CD4-positive, alpha-beta T cell (primary cell): ENCODE data around the gene RNF213. TPM values are rescaled to one million over a fixed set of nuclear protein-coding genes. Genes with fewer than 3 reads are reported as not detected.

Experiments used
- ATAC-seq: fragments of 200-7000 bp; cut with Tn5 transposase; one replicate; pipeline ENCODE4 v1.10.0; 2022; ENCODE audit warnings: mild to moderate bottlenecking; ENCODE audit not compliant: poor library complexity
- CTCF ChIA-PET: fragments of 350-600 bp; sonication (Branson Sonifier 250); formaldehyde crosslinking; loops from one replicate; lab custom pipeline; 2021; ENCODE audit warnings: antibody characterized with exemption, inconsistent platforms; lab: Charles Lee
- POLR2A ChIA-PET: fragments of 350-600 bp; sonication (Branson Sonifier 250); formaldehyde crosslinking; loops from one replicate; lab custom pipeline; 2021; ENCODE audit warnings: antibody characterized with exemption, inconsistent platforms; lab: Charles Lee
- DNase-seq, 14 experiments: peaks; one replicate each; pipeline ENCODE4 v3.0.0-alpha.2; 2013 to 2020; ENCODE audit warnings: mixed read lengths in 2 of 14
- H3K27ac ChIP-seq, 2 donors: one replicate each; pipeline versions ENCODE4 v1.5.1 to v1.7.0; 2013; ENCODE audit warnings: low read length in 2 of 2, low read depth in 1 of 2, mild to moderate bottlenecking in 1 of 2
- H3K27me3 ChIP-seq, 2 experiments: 1 replicate in 1 of 2; 2 replicates in 1 of 2; pipeline versions ENCODE4 v1.6.1 to v1.7.0; 2013; ENCODE audit warnings: low read length in 2 of 2, control low read depth in 1 of 2, mild to moderate bottlenecking in 1 of 2, moderate library complexity in 1 of 2; ENCODE audit not compliant: insufficient read depth in 2 of 2, control insufficient read depth in 1 of 2
- H3K36me3 ChIP-seq: one replicate; pipeline ENCODE4 v1.6.1; 2013; ENCODE audit warnings: low read length, control low read depth; ENCODE audit not compliant: insufficient read depth
- H3K4me1 ChIP-seq: one replicate; pipeline ENCODE4 v1.6.1; 2013; ENCODE audit warnings: low read length, control low read depth; ENCODE audit not compliant: insufficient read depth
- H3K4me3 ChIP-seq: one replicate; pipeline ENCODE4 v1.5.1; 2013; ENCODE audit warnings: mild to moderate bottlenecking, low read length, moderate library complexity
- H3K9me3 ChIP-seq, 2 experiments: 1 replicate in 1 of 2; 2 replicates in 1 of 2; pipeline versions ENCODE4 v1.6.1 to v1.7.0; 2013; ENCODE audit warnings: low read length in 2 of 2, mild to moderate bottlenecking in 2 of 2, control low read depth in 1 of 2, moderate library complexity in 1 of 2; ENCODE audit not compliant: control insufficient read depth in 1 of 2, insufficient read depth in 1 of 2
- H3K27ac Mint-ChIP-seq: one replicate; pipeline ENCODE4 v1.8.0; 2020; ENCODE audit warnings: mixed read lengths
- H3K27me3 Mint-ChIP-seq: one replicate; pipeline ENCODE4 v1.8.0; 2021; ENCODE audit warnings: mixed read lengths
- H3K36me3 Mint-ChIP-seq: one replicate; pipeline ENCODE4 v1.8.0; 2021; ENCODE audit warnings: low read depth, mixed read lengths
- H3K4me1 Mint-ChIP-seq: one replicate; pipeline ENCODE4 v1.8.0; 2021; ENCODE audit warnings: low read depth, mixed read lengths
- H3K4me3 Mint-ChIP-seq: one replicate; pipeline ENCODE4 v1.8.0; 2020; ENCODE audit warnings: mild to moderate bottlenecking, mixed read lengths
- H3K9me3 Mint-ChIP-seq: one replicate; pipeline ENCODE4 v1.8.0; 2020; ENCODE audit warnings: mixed read lengths
- CTCF ChIP-seq: fragments of 200-600 bp; IDR thresholded peaks from one replicate; pipeline ENCODE4 v1.8.0; 2022; ENCODE audit warnings: antibody characterized with exemption, mild to moderate bottlenecking
- intact Hi-C, 2 experiments: fragments of 100-400 bp; cut with DNase I in 1 of 2; cut with micrococcal nuclease in 1 of 2; formaldehyde crosslinking; loops; one replicate each; pipeline versions ENCODE4 v1.15.1 to v1.9.0; 2023 to 2025; cut with DNase I, micrococcal nuclease
- total RNA-seq, 174 experiments: library from RNA in 2 of 174; stranded (reverse) in 2 of 174; gene quantifications; one replicate each; pipeline ENCODE4 v1.2.3 and lab custom pipeline; 2021 to 2026

The RNF213 gene
- total RNA-seq, 2 experiments from 2014 or later = 290 to 312 TPM

DNA sequence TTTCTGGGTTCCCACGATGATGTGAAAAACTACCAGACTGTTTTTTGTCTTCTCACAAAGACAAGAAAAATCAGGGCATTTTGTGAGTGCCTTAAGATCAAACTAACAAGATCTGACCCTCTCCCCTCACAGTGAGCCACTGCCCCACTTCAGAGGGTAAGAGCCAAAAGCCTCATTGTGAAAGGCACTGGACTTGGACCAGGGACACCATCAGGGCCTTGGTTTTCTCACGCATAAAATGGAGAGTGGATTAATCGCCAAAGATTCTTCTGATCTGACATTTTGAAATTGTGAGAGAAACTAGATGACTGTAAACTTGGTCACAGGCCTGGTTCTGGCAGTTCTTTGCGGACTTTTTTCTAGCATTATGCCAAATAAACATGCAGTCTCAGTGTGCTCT lies 133.3 kb downstream of the RNF213 start:
- Histone ChIP-seq H3K27ac (no peak overlapping the region), H3K27me3 (no peaks in the 10 kb centered on the region), H3K4me1 (peaks cover 5% of the 10 kb centered on the region), H3K9me3 (no peaks in the 10 kb centered on the region), H3K4me3 (no peak overlapping the region), H3K36me3 (peaks cover 69% of the 10 kb centered on the region)
- TF ChIP-seq CTCF = no peak
- DNase-seq (no peak), ATAC-seq (no peak)
- POLR2A ChIA-PET = no interaction called here
- no peaks in the 10 kb centered on the region for H3K27me3 Mint-ChIP-seq
- no peaks in the 10 kb centered on the region for H3K4me1 Mint-ChIP-seq
- H3K4me3 Mint-ChIP-seq = no peak overlapping the region
- H3K9me3 Mint-ChIP-seq = no peaks in the 10 kb centered on the region
- intact Hi-C loops = no loop called here
- peaks cover 71% of the 10 kb centered on the region for H3K36me3 Mint-ChIP-seq
- H3K27ac Mint-ChIP-seq = no peak overlapping the region
- CTCF ChIA-PET = interaction anchor here (0.8 kb wide), 1 partner anchor 12 kb away, joined by 3 read pairs; no protein-coding TSS in a partner anchor

DNA sequence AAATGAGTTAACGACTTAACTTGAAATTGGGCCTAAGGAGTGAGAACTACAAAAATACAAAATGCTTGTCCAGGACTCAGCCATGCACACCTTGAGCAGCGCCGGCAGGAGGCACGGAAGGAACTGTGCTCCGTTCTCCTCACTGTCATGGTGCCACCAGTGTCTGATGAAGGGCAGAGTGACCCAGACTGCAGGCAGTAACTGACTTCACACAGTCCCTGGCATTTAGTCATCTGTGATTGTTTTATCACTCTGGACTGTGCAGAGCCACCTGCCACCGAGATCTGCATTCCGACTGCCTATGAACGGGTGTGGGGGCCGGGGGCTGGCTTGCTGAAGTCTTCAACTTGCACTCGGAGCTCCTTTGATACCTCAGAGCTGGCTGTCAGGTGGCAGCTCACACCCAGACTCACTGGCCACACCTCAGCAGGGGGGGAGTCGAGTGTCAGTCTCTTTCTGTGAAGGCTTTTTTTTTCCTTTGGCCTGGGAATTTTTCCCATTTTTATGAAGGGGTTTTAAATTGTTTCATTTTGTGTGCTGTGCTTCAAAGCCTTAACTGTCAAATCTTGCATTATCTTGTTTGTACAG lies 134.1 kb downstream of the RNF213 start:
- Histone ChIP-seq H3K9me3 (no peaks in the 10 kb centered on the region), H3K27ac (no peak overlapping the region), H3K27me3 (no peaks in the 10 kb centered on the region), H3K4me3 (no peak overlapping the region), H3K36me3 (peaks cover 62% of the 10 kb centered on the region), H3K4me1 (peaks cover 5% of the 10 kb centered on the region)
- Mint-ChIP-seq H3K27me3 (no peaks in the 10 kb centered on the region), H3K4me3 (no peak overlapping the region), H3K4me1 (no peaks in the 10 kb centered on the region), H3K36me3 (peaks cover 63% of the 10 kb centered on the region), H3K9me3 (no peaks in the 10 kb centered on the region), H3K27ac (no peak overlapping the region)
- DNase-seq (no peak), ATAC-seq (no peak)
- ChIA-PET POLR2A (interaction anchor here (0.6 kb wide), 1 partner anchor 536 kb away, joined by 5 read pairs; no protein-coding TSS in a partner anchor), CTCF (no interaction called here)
- no peak for TF ChIP-seq CTCF
- intact Hi-C loops = no loop called here

DNA sequence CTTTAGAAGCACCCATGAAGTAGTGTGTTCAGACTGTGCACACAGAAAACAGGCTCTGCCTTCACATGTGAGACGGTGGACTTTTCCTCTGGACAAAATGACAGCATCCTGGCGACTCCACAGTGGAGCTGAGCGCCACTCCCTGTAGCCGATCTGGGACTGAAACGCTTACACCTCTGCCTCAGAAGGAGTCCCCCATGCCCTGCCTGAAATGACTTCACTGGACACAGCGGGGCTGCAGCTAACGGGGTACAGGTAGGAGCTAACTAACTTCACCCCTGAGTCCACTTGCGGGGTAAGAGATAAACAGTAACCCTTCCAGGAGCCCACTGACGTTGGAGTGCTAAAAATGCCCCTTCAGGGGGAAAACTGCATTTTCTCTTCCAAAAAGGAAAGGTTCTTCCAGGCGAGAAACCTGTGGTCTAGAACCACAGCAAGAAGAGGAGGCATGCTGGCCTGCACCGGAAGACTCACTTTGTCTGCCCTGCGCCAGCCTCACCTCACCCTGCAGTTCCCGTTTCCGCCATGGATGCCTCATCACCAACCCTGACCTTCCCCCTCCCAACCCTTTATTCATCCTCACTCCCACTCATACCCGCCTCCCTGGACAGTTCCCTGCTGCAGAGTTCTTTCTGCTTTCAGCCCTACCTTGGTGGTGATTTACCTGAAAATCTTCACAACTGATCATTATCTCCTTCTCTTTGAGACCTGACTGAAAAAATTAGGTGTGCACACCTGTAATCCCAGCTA lies 134.9 kb downstream of the RNF213 start:
- H3K36me3 ChIP-seq = peaks cover 53% of the 10 kb centered on the region
- POLR2A ChIA-PET = interaction anchor here (0.6 kb wide), 1 partner anchor 535 kb away, joined by 5 read pairs; no protein-coding TSS in a partner anchor
- H3K27ac Mint-ChIP-seq = peak overlapping the region; percentile 56
- intact Hi-C loops = no loop called here
- no peaks in the 10 kb centered on the region for H3K4me1 Mint-ChIP-seq
- H3K4me3 Mint-ChIP-seq = no peak overlapping the region
- no peak for ATAC-seq
- CTCF ChIA-PET = no interaction called here
- no peak for TF ChIP-seq CTCF
- H3K4me3 ChIP-seq = no peak overlapping the region
- DNase-seq = no peak
- H3K4me1 ChIP-seq = peaks cover 5% of the 10 kb centered on the region
- H3K9me3 Mint-ChIP-seq = no peaks in the 10 kb centered on the region
- H3K27ac ChIP-seq = no peak overlapping the region
- H3K27me3 Mint-ChIP-seq = no peaks in the 10 kb centered on the region
- no peaks in the 10 kb centered on the region for H3K9me3 ChIP-seq
- peaks cover 55% of the 10 kb centered on the region for H3K36me3 Mint-ChIP-seq
- H3K27me3 ChIP-seq = no peaks in the 10 kb centered on the region
